Cardiac septum (tissue), 1 donor: Measurements from ENCODE around the gene DMRT3. TPM values are rescaled to one million over a fixed set of nuclear protein-coding genes. Genes with fewer than 3 reads are reported as not detected.
"Not testable (repeated sequence)": the region's sequence is repeated elsewhere in the genome, so short reads cannot be mapped to it uniquely, and the experiment has no call there.

Source experiments
- DNase-seq: peaks from one replicate; pipeline ENCODE4 v3.0.0-alpha.2; 2020; ENCODE audit warnings: low spot score
- intact Hi-C: fragments of 100-400 bp; cut with DNase I; formaldehyde crosslinking; loops from one replicate; pipeline ENCODE4 v1.14.0; 2022
- total RNA-seq: library from RNA; stranded (reverse); fragmentation: NEBNext Ultra II Directional; extraction: Animal tissue kit (Norgen Biotek cat#: 25700); gene quantifications from one replicate; pipeline ENCODE4 v1.2.1, GENCODE V29; 2021
- donor health status: DM: no; HTN: no; CAD: no.

The DMRT3 gene
- total RNA-seq, 1 donor from 2014 or later = 0.16 TPM

GRCh38 chr9:995781-996180, 19.3 kb downstream of the DMRT3 start:
- intact Hi-C loops = no loop called here
- DNase-seq = no peak

DNA sequence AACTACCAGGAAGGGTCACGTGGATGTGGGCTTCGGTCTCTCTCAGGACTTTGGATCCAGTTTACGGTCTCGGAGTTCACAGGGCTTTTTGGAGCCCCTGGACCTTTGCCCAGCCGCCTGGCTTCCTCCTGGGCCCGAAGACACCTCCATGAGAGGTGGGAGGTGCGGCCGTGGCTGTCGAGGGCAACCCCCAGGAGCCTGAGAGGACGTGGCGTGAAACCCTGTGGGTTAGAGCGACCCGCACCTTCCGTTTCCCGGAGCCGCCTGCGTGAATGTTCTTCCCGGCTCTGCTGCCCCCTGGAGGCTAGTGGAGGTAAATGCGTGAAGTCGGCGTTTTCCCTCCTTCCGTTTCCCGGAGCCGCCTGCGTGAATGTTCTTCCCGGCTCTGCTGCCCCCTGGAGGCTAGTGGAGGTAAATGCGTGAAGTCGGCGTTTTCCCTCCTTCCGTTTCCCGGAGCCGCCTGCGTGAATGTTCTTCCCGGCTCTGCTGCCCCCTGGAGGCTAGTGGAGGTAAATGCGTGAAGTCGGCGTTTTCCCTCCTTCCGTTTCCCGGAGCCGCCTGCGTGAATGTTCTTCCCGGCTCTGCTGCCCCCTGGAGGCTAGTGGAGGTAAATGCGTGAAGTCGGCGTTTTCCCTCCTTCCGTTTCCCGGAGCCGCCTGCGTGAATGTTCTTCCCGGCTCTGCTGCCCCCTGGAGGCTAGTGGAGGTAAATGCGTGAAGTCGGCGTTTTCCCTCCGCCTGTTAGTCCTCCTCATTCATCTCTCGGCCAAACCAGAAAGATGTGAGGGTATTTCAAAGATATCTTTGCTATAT, 22.1 kb downstream of the DMRT3 start:
- DNase-seq, intact Hi-C loops: not testable (repeated sequence)

- DNase-seq = no peak
- intact Hi-C loops = loop anchor here (10.0 kb wide), 2 partner anchors 617 to 657 kb away; no protein-coding TSS in a partner anchor
These were observed 25.4 kb downstream of the DMRT3 start for GRCh38 chr9:1001838-1002237.

DNA sequence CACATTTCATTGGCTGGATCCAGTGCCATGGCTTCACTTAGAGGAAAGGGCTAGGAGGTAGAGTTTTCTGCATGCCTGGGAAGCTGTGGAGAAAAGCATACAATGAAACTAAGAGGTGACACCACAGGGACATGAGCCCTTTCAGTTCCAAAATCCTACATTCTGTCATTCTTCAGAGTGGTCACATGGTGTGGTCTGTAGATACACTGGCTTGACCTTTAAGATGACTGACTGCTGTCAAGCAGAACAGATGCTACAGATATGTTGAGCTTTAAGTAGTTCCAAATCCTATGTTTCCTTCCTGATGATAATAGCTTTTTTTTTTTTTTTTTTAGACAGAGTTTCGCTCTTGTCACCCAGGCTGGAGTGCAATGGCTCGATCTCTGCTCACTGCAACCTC, 26.2 kb downstream of the DMRT3 start:
- DNase-seq = no peak
- intact Hi-C loops = loop anchor here (10.0 kb wide), 2 partner anchors 618 to 658 kb away; no protein-coding TSS in a partner anchor

GRCh38 chr9:1005043-1005667, 28.7 kb downstream of the DMRT3 start:
- no peak for DNase-seq
- intact Hi-C loops = loop anchor here (5.0 to 10.0 kb wide), 3 partner anchors 113 to 660 kb away; no protein-coding TSS in a partner anchor

DNA sequence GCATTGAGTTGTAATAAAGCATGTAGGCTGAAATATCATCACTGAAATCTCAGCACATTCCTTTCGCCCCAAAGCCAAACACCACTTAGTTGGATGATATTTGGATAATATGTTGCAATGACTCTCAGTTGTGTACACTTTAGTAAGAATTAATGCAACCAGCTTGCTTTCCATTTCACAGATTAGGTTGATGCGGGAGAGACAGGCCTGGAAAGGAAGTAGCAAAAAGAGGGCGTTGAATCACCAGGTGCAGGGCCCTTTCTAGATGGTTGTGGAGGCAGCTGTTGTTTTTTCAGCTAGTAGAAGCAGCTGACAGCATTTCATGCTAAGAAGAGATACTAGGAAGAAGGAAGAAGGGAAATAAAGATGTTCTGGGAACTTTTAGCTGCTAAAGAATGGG, 30.9 kb downstream of the DMRT3 start:
- no peak for DNase-seq
- intact Hi-C loops = loop anchor here (5.0 to 10.0 kb wide), 3 partner anchors 115 to 663 kb away; no protein-coding TSS in a partner anchor

DNA sequence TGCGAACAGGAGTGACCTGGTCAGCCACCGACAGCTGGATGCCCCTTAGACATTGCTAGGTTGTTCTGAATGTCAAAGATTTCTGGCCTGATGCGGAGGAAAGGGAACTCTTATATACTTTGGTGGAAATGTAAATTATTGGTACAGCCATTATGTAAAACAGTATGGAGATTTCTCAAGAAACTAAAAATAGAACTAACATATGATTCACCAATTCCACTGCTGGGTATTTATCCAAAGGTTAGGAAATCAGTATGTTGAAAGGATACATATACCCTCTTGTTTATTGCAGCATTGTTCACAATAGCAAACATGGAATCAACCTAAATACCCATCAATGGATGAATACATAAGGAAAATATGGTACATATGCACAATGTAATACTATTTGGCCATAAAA, 31.8 kb downstream of the DMRT3 start:
- no peak for DNase-seq
- intact Hi-C loops = loop anchor here (5.0 to 10.0 kb wide), 3 partner anchors 116 to 663 kb away; no protein-coding TSS in a partner anchor

- intact Hi-C loops = loop anchor here (5.0 to 10.0 kb wide), 3 partner anchors 117 to 664 kb away; no protein-coding TSS in a partner anchor
- DNase-seq = peak; percentile 79
These were observed 32.7 kb downstream of the DMRT3 start for GRCh38 chr9:1009101-1009707.

- intact Hi-C loops = no loop called here
- DNase-seq = no peak
These were observed 36.6 kb downstream of the DMRT3 start for GRCh38 chr9:1013021-1013420.

GRCh38 chr9:1014225-1014624, 37.8 kb downstream of the DMRT3 start:
- DNase-seq = no peak
- intact Hi-C loops = no loop called here

GRCh38 chr9:1014640-1015039, 38.2 kb downstream of the DMRT3 start:
- DNase-seq = no peak
- intact Hi-C loops = no loop called here

GRCh38 chr9:1018121-1018520, 41.7 kb downstream of the DMRT3 start:
- DNase-seq = no peak
- intact Hi-C loops = no loop called here

- intact Hi-C loops = no loop called here
- DNase-seq = no peak
These were observed 47.7 kb downstream of the DMRT3 start for GRCh38 chr9:1024112-1024511.

DNA sequence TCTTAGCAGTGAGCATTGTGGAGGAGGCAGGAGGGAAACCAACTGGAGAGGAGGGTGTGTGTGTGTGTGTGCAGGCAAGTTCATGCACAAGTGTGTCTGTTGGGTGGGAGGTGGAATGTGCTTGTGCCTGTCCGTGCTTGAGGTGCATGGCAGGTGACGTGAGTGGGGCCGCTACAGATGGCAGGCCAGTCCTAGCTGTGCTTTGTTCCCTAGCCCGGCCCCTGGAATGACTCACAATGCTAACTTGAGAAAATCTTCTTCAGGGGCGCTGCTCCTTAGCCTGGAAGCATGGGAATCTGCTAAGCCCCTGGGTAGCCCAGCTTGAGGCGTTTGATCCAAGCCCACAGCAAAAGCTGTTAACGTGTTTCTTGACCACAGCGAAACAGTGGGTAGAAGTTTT, 48.7 kb downstream of the DMRT3 start:
- intact Hi-C loops = no loop called here
- no peak for DNase-seq

DNA sequence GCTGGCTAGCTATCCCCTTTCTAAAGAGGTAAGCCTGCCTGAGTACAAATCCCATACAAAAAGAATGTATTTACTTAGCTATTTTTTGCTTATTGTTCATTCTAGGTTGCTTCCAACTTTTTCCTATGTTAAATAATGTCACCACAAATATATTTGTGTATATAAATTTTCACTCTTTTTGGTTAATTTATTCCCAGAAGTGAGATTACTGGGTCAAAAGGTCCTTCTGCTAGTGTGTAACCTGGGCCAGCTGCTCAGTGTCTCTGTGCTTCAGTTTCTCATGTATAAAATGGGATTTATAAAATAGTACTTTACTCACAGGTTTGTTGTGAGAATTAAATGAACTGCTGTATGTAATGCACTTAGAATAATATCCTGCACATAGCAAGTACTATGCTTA, 49.8 kb downstream of the DMRT3 start:
- intact Hi-C loops = no loop called here

GRCh38 chr9:1028501-1029190, 52.2 kb downstream of the DMRT3 start:
- no peak for DNase-seq
- intact Hi-C loops = no loop called here

More for the DNA sequence above, 49.8 kb downstream of the DMRT3 start:
- no peak for DNase-seq

- no peak for DNase-seq
- intact Hi-C loops = no loop called here
These were observed 55.6 kb downstream of the DMRT3 start for GRCh38 chr9:1031951-1032601.

DNA sequence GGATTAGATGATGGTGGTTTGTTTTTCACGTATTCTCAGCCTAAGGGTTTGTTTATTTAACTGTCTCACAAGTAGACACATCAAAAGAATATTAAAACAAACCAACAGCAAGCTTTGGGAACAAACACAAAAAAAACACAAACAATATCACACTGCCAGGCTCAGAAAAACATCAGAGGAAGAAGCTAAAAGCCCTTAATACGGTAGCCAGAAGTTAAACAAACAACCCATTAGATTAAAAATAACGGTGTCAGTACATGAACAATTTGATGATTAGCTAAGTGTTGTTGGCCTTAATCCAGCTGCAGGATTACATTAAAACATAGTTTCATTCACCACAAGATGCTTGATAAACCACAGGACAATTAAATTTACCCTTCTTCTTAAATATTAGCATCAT, 57.8 kb downstream of the DMRT3 start:
- no peak for DNase-seq
- intact Hi-C loops = no loop called here

DNA sequence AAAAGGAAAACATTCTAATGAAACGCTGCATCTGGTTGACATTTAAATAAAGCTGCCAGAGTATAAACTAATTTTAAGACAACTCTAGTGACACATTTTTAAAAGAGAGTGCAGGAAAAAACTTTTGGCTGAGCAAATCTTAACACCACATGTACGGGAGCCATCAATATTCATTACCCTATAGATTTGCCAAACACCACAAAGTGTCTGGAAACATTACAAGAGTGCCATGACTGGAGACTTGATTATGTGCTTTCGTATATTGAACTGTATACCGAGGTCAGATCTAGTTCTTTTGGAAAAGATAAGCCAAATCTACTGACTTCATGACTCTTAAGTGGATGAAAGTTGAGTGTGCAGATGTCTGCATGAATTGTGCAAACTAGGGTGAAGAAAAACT, 63.1 kb downstream of the DMRT3 start:
- intact Hi-C loops = no loop called here
- no peak for DNase-seq
